Caco-2 (cell line): ENCODE data around the gene SLC13A4. TPM values are rescaled to one million over a fixed set of nuclear protein-coding genes. Genes with fewer than 3 reads are reported as not detected.
"Not testable (repeated sequence)": the region's sequence is repeated elsewhere in the genome, so short reads cannot be mapped to it uniquely, and the experiment has no call there.

Experiments
- BruUV-seq: library from RNA; stranded (reverse); fragments of 400-500 nt; replicated peaks from 2 replicates; lab custom pipeline; 2021; lab: Mats Ljungman, UMichigan
- CTCF ChIA-PET: fragments of 300-600 bp; sonication (Branson Sonifier 250); formaldehyde crosslinking; loops from one replicate; lab custom pipeline; 2022; ENCODE audit warnings: antibody characterized with exemption; lab: Charles Lee
- POLR2A ChIA-PET: fragments of 300-600 bp; sonication (Branson Sonifier 250); formaldehyde crosslinking; loops from one replicate; lab custom pipeline; 2022; ENCODE audit warnings: antibody characterized with exemption; lab: Charles Lee
- DNase-seq, 2 experiments: peaks; one replicate each; pipeline versions ENCODE4 v3.0.0 to v3.0.0-alpha.2; 2020 to 2022
- H3K27me3 ChIP-seq: replicated peaks from 2 replicates; pipeline ENCODE4 v1.6.0; 2011; ENCODE audit warnings: low read length; ENCODE audit not compliant: control insufficient read depth, insufficient read depth
- H3K36me3 ChIP-seq: 2 replicates; pipeline ENCODE4 v1.5.1; 2011; ENCODE audit warnings: low read length; ENCODE audit not compliant: control insufficient read depth, insufficient read depth
- H3K4me1 ChIP-seq: fragments of 250-450 bp; sonication (Bioruptor Pico); 2 replicates; pipeline ENCODE4 v1.5.1; 2020; ENCODE audit warnings: mild to moderate bottlenecking
- H3K4me3 ChIP-seq: 2 replicates; pipeline ENCODE4 v1.5.1; 2011; ENCODE audit warnings: low read depth, mild to moderate bottlenecking, control low read depth, low read length
- H3K9me3 ChIP-seq: fragments of 250-450 bp; sonication (Bioruptor Pico); 2 replicates; pipeline ENCODE4 v1.5.1; 2020; ENCODE audit warnings: mild to moderate bottlenecking, moderate library complexity
- H3K27ac Mint-ChIP-seq: one replicate; pipeline ENCODE4 v1.8.0; 2022; ENCODE audit warnings: mixed read lengths; ENCODE audit not compliant: unreplicated experiment
- H3K27me3 Mint-ChIP-seq: one replicate; pipeline ENCODE4 v1.8.0; 2022; ENCODE audit warnings: mixed read lengths; ENCODE audit not compliant: insufficient read depth, unreplicated experiment
- H3K36me3 Mint-ChIP-seq: one replicate; pipeline ENCODE4 v1.8.0; 2022; ENCODE audit warnings: mild to moderate bottlenecking, mixed read lengths; ENCODE audit not compliant: insufficient read depth, unreplicated experiment
- H3K4me1 Mint-ChIP-seq: one replicate; pipeline ENCODE4 v1.8.0; 2022; ENCODE audit warnings: low read depth, mixed read lengths; ENCODE audit not compliant: unreplicated experiment
- H3K4me3 Mint-ChIP-seq: one replicate; pipeline ENCODE4 v1.8.0; 2022; ENCODE audit warnings: mild to moderate bottlenecking, moderate library complexity, mixed read lengths; ENCODE audit not compliant: unreplicated experiment
- H3K9me3 Mint-ChIP-seq: one replicate; pipeline ENCODE4 v1.8.0; 2022; ENCODE audit warnings: mixed read lengths; ENCODE audit not compliant: unreplicated experiment
- CTCF ChIP-seq, 2 experiments: fragments of 200-600 bp in 1 of 2; IDR thresholded peaks; 1 replicate in 1 of 2; 2 replicates in 1 of 2; pipeline versions ENCODE4 v1.5.1 to v1.8.0; 2011 to 2022; ENCODE audit warnings: antibody characterized with exemption in 1 of 2, control low read depth in 1 of 2, inconsistent platforms in 1 of 2, low read depth in 1 of 2, low read length in 1 of 2, mild to moderate bottlenecking in 1 of 2, moderate library complexity in 1 of 2; ENCODE audit not compliant: insufficient read depth in 1 of 2, severe bottlenecking in 1 of 2, unreplicated experiment in 1 of 2
- intact Hi-C: fragments of 100-400 bp; cut with micrococcal nuclease; formaldehyde crosslinking; loops from one replicate; pipeline ENCODE4 v1.10.0; 2022; ENCODE audit not compliant: unreplicated experiment
- total RNA-seq: library from RNA; stranded (reverse); gene quantifications from 2 replicates; pipeline ENCODE4 v1.2.3, GENCODE V29; 2022

The SLC13A4 gene
- total RNA-seq, 1 experiment from 2014 or later: not detected

GRCh38 chr7:135672560-135673359 is 55.2 kb downstream of the SLC13A4 start:
- intact Hi-C loops: loop anchor here (1.0 to 2.0 kb wide), 4 partner anchors 39 to 337 kb away; no protein-coding TSS in a partner anchor
- BruUV-seq: no TSS peak
- Mint-ChIP-seq H3K36me3 (no peaks in the 10 kb centered on the region), H3K4me3 (no peak overlapping the region), H3K27ac (no peak overlapping the region), H3K4me1 (no peaks in the 10 kb centered on the region), H3K9me3 (peaks cover 11% of the 10 kb centered on the region), H3K27me3 (no peaks in the 10 kb centered on the region)
- Histone ChIP-seq H3K36me3 (no peaks in the 10 kb centered on the region), H3K4me3 (no peak overlapping the region), H3K27me3 (no peaks in the 10 kb centered on the region), H3K9me3 (no peaks in the 10 kb centered on the region), H3K4me1 (no peaks in the 10 kb centered on the region)
- ChIA-PET POLR2A (interaction anchor here (1.0 kb wide), 1 partner anchor 10 kb away, joined by 3 read pairs; the partner anchor contains the start of gene STMP1), CTCF (interaction anchor here (0.5 to 1.6 kb wide), 9 partner anchors 9 to 153 kb away, joined by 3 to 9 read pairs (median 5); partner anchors contain the start of gene STMP1)
- DNase-seq: peak in 1 of 2 experiments; percentile 41
- peak; percentile 74 to 84 for TF ChIP-seq CTCF (IDR thresholded peaks at IDR 0.05; ENCODE audit: insufficient read depth in 1 of 2, low read depth in 1 of 2, low read length in 1 of 2, severe bottlenecking in 1 of 2, unreplicated experiment in 1 of 2)

DNA sequence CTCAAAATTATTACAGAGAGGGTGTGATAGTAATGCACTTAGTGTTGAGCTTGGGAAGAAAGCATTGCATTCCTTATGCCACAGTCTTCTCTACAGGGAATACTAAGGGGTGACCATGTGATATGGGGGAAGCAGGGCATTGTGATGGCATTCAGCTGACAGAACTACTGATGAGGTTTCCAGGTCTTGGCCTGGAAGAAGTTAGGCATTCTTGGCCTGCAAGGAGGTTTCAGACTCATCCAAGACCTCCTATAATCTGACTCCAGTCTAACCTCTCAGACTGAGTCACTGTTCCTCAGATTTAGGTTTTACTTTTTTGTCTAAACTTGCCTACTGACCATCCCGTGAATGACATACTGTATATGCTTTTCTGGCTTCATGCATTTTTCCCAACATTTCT is 57.8 kb downstream of the SLC13A4 start:
- Histone ChIP-seq H3K9me3 (no peaks in the 10 kb centered on the region), H3K36me3 (no peaks in the 10 kb centered on the region), H3K4me1 (no peaks in the 10 kb centered on the region), H3K27me3 (no peaks in the 10 kb centered on the region), H3K4me3 (no peak overlapping the region)
- intact Hi-C loops: no loop called here
- DNase-seq: no peak
- POLR2A ChIA-PET: no interaction called here
- BruUV-seq: no TSS peak
- CTCF ChIA-PET: interaction anchor here (0.7 kb wide), 1 partner anchor 15 kb away, joined by 3 read pairs; no protein-coding TSS in a partner anchor
- Mint-ChIP-seq H3K36me3 (no peaks in the 10 kb centered on the region), H3K4me1 (no peaks in the 10 kb centered on the region), H3K27ac (no peak overlapping the region), H3K27me3 (no peaks in the 10 kb centered on the region), H3K9me3 (peaks cover 11% of the 10 kb centered on the region), H3K4me3 (no peak overlapping the region)
- no peak for TF ChIP-seq CTCF (IDR thresholded peaks at IDR 0.05; ENCODE audit: insufficient read depth in 1 of 2, low read depth in 1 of 2, low read length in 1 of 2, severe bottlenecking in 1 of 2, unreplicated experiment in 1 of 2)

GRCh38 chr7:135669774-135670173 is 58.2 kb downstream of the SLC13A4 start:
- H3K4me1 ChIP-seq: no peaks in the 10 kb centered on the region
- BruUV-seq: no TSS peak
- Mint-ChIP-seq H3K36me3 (no peaks in the 10 kb centered on the region), H3K4me3 (no peak overlapping the region), H3K27me3 (no peaks in the 10 kb centered on the region), H3K27ac (no peak overlapping the region), H3K9me3 (peaks cover 11% of the 10 kb centered on the region), H3K4me1 (no peaks in the 10 kb centered on the region)
- no peaks in the 10 kb centered on the region for H3K27me3 ChIP-seq
- POLR2A ChIA-PET: no interaction called here
- CTCF ChIA-PET: interaction anchor here (0.7 kb wide), 1 partner anchor 15 kb away, joined by 3 read pairs; no protein-coding TSS in a partner anchor
- DNase-seq: no peak
- intact Hi-C loops: no loop called here
- no peak overlapping the region for H3K4me3 ChIP-seq
- H3K36me3 ChIP-seq: no peaks in the 10 kb centered on the region
- TF ChIP-seq CTCF (IDR thresholded peaks at IDR 0.05; ENCODE audit: insufficient read depth in 1 of 2, low read depth in 1 of 2, low read length in 1 of 2, severe bottlenecking in 1 of 2, unreplicated experiment in 1 of 2): no peak
- H3K9me3 ChIP-seq: no peaks in the 10 kb centered on the region

GRCh38 chr7:135668852-135669395 is 59.1 kb downstream of the SLC13A4 start:
- H3K27me3 Mint-ChIP-seq, H3K4me1 Mint-ChIP-seq, intact Hi-C loops, POLR2A ChIA-PET, H3K4me1 ChIP-seq, CTCF ChIA-PET, H3K36me3 Mint-ChIP-seq, H3K9me3 ChIP-seq, H3K36me3 ChIP-seq, DNase-seq, H3K4me3 ChIP-seq, H3K27ac Mint-ChIP-seq, H3K27me3 ChIP-seq, H3K4me3 Mint-ChIP-seq, BruUV-seq: not testable (repeated sequence)
- H3K9me3 Mint-ChIP-seq: peaks cover 11% of the 10 kb centered on the region
